ENCODE data around the gene ATF7.

The ATF7 gene

GRCh38 chr12:53588123-53588522 is 38.1 kb downstream of the ATF7 start:
- no peak for DNase-seq (ENCODE audit: low read depth in 2 of 2)
- no peak for TF ChIP-seq CTCF (IDR thresholded peaks at IDR 0.05; ENCODE audit: low read depth, low read length)
- no peak overlapping the region for H3K4me3 ChIP-seq (replicated peaks in 1 of 2; ENCODE audit: low read depth in 2 of 2, low read length in 2 of 2)

- H3K4me3 ChIP-seq (replicated peaks in 1 of 2; ENCODE audit: low read depth in 2 of 2, low read length in 2 of 2), result no peak overlapping the region
- TF ChIP-seq CTCF (IDR thresholded peaks at IDR 0.05; ENCODE audit: low read depth, low read length), result no peak
- no peak for DNase-seq (ENCODE audit: low read depth in 2 of 2)
Observed at GRCh38 chr12:53586745-53587144, 39.4 kb downstream of the ATF7 start.

- DNase-seq (ENCODE audit: low read depth in 2 of 2), result no peak
- H3K4me3 ChIP-seq (replicated peaks in 1 of 2; ENCODE audit: low read depth in 2 of 2, low read length in 2 of 2), result no peak overlapping the region
- no peak for TF ChIP-seq CTCF (IDR thresholded peaks at IDR 0.05; ENCODE audit: low read depth, low read length)
Observed at GRCh38 chr12:53585448-53586125, 40.6 kb downstream of the ATF7 start.

GRCh38 chr12:53579545-53579955 is 46.6 kb downstream of the ATF7 start:
- no peak for TF ChIP-seq CTCF (IDR thresholded peaks at IDR 0.05; ENCODE audit: low read depth, low read length)
- no peak for DNase-seq (ENCODE audit: low read depth in 2 of 2)
- no peak overlapping the region for H3K4me3 ChIP-seq (replicated peaks in 1 of 2; ENCODE audit: low read depth in 2 of 2, low read length in 2 of 2)

GRCh38 chr12:53578783-53579182 is 47.4 kb downstream of the ATF7 start:
- TF ChIP-seq CTCF (IDR thresholded peaks at IDR 0.05; ENCODE audit: low read depth, low read length), result no peak
- no peak for DNase-seq (ENCODE audit: low read depth in 2 of 2)
- H3K4me3 ChIP-seq (replicated peaks in 1 of 2; ENCODE audit: low read depth in 2 of 2, low read length in 2 of 2), result no peak overlapping the region

GRCh38 chr12:53577941-53578352 is 48.2 kb downstream of the ATF7 start:
- no peak overlapping the region for H3K4me3 ChIP-seq (replicated peaks in 1 of 2; ENCODE audit: low read depth in 2 of 2, low read length in 2 of 2)
- no peak for TF ChIP-seq CTCF (IDR thresholded peaks at IDR 0.05; ENCODE audit: low read depth, low read length)
- DNase-seq (ENCODE audit: low read depth in 2 of 2), result no peak

All from cardiac fibroblast (primary cell).